ENCODE data around the gene MALT1.

MALT1 gene

DNA sequence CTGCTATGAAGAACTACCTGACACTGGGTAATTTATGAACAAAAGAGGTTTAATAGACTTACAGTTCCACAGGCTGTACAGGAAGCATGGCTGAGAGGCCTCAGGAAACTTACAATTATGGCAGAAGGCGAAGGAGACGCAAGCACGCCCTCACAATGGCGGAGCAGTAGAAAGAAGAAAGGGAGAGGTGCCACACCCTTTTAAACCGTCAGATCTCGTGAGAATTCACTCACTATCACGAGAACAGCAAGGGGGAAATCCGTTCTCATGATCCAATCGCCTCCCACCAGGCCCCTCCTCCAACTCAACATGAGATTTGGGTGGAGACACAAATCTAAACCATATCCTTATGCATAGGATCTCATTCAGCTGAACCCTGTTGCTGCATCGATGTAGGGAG, 108.8 kb downstream of the MALT1 start:
- DNase-seq = no peak

DNA sequence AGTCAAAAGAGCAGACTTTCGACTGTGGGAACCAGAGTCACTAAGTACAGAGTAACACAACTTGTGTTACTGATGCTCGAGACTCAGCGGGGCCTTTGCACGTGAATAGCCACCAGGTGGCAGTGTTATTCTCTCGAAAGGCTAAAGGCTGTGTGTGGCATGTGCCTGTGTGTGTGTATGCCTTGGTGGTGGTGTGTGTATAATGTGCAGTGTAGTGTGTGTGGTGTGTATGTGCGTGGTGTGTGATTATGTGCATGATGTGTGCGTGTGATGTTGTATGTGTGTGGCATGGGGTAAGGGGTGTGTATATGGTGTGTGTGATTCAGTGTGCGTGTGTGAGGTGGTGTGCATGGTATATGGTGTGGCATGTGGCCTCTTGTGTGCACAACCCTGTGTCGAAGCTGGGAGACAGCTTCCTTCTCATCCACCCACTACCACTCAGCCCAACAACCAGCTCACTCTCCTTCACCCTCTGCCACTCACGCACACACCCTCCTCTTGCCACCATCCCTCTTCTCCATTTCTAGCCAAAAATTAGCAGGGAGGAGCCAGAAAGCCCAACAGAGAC, 110.4 kb downstream of the MALT1 start:
- DNase-seq = peak; percentile 87

GRCh38 chr18:58784601-58785137, 113.4 kb downstream of the MALT1 start:
- no peak for DNase-seq

GRCh38 chr18:58785171-58785805, 114.0 kb downstream of the MALT1 start:
- DNase-seq = no peak

DNA sequence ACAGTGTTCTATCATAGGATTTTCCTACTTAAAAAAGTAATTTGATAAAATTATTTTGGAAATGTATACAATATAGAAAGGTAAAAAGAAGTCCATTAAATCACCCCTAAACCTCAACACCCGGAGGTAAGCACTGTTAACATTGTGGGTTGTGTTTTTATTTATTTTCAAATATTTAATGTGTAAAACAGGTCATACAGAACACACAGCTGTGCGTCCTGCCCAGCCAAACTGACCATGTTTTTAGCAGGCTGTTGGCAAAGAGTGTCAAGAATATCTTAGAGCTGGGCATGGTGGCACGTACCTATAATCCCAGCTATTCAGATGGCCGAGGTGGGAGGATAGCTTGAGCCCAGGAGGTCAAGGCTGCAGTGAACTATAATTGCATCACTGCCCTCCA, 114.6 kb downstream of the MALT1 start:
- no peak for DNase-seq

DNA sequence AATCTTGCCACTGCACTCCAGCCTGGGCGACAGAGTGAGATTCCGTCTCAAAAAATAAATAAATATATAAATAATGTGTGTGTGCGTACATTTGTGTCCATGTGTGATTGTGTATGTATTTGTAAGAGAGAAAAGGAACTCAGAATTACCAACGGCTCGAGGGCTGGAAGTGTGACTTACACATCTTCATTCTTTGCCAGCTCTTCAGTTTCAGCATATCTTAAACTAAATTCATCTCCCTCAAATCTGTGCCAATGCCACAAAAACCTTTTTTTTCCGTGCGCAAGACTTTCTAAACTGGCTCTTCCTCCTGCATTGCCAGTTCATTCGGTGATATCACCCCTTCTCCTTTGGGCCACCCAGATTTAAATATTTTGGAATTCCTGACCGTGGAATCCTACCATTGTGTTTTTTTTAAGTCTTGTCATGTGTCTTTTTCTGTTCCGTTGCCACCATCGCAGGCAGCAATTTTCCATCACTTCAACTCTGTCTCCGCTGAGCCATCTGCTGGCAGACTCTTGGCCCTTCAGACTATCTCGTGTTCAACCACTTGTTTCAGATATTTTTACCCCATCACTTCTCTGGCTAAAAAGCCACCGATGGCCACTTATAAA, 116.4 kb downstream of the MALT1 start:
- DNase-seq = no peak

DNA sequence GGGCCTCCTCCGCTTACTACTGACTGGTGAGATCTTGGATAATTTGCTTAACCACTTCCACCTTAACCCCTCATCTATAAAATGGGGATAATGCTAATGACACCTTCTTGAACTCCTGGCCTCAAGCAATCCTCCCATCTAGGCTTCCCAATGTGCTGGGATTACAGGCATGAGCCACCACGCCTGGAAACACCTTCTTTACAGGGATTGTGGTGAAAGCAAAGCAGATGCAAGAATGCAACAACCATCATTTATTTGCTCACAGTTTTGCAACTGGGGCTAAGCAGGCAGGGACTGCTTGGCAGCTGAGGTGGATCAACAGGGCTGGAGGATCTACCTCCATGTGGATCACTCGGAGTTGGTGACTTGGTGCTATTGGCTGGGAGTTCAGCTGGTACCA, 117.2 kb downstream of the MALT1 start:
- no peak for DNase-seq

GRCh38 chr18:58788971-58789875, 118.0 kb downstream of the MALT1 start:
- no peak for DNase-seq

GRCh38 chr18:58789876-58790240, 118.6 kb downstream of the MALT1 start:
- no peak for DNase-seq

DNA sequence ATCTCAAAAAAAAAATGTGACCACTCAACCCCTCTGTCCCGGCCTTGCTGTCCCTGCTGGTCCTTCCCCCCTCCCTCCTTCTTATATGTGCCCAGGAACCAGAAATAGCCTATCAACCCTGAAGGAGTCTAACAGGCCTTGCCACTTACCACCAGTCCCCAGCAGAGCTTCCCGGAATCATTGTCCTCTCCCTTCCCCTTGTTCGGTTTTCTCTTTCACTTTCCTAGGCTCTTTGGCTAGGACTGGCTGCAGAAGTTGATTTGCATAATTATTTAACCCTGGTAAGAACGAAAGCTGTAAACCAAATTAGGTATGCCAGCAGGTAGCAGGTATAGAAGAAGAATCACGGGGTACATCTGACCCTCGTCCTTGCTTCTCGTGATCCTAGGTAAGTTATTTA, 120.8 kb downstream of the MALT1 start:
- DNase-seq = no peak

DNA sequence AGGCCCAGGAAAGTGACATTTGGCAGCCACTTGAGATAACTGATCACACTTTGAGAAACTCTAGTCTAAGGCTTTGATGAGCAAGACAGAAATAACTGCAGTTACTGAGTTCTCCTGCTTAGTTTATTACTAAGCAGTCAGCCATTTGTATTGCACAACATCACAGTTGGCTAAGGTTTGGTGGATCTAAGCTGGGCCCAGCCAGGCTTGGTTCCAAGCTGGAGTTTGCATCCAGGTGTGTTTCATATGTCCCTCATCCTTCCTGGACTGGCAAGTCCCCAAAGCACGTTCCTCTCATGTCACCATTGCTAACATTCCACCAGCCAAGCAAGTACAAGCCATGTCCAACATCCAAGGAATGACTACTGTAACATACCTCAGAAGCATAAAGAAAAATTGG, 122.1 kb downstream of the MALT1 start:
- DNase-seq = no peak

GRCh38 chr18:58796220-58796619, 125.0 kb downstream of the MALT1 start:
- no peak for DNase-seq

DNA sequence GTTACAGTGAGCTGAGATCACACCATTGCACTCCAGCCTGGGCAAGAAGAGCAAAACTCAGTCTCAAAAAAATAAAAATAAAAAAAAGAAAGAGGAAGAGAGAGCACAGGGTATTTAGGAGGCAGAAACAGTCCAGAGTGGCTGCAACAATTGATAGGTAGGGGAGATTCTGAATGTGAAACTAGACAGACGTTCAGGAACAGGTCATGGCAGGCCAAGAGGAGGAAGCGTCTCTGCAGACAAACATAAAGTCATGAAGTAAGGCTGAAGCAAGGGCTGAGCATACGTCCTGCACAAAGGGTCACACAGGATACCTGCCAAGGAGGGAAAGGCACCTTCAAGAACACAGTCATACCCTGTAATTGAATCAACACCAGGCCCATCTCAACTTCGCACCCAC, 129.3 kb downstream of the MALT1 start:
- no peak for DNase-seq

DNA sequence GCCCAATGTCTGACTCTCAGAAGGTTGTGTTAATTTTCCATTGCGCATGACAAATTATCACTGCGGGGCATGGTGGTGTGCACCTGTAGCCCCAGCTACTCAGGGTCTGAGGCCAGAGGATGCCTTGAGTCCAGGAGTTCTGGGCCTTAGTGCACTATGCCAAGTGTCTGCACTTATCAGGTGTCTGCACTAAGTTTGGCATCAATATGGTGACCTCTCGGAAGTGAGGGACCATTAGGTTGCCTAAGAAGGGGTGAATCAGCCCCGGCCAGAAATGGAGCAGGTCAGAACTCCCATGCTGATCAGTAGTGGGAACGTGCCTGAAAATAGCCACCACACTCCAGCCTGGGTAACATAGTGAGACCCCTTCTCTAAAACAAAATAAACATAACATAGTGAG, 131.7 kb downstream of the MALT1 start:
- no peak for DNase-seq

DNA sequence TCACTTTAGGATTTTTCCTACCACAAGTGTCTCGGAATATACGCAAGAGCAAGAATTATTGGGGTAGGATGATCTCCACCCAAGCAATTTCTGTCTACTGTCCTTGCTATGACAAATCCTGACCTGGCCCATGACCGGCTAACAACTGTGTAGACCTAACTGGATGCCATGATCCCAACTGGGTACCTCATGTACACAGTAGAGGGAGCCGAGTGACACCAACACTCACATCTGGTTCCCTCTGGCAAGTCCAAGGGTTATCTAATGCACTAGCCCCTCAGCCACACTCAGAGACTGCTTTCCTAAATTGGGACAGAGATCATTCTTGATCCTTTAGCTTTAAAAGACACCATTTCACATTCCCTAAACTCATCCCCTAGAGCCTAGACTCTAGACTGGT, 132.7 kb downstream of the MALT1 start:
- DNase-seq = no peak
